CD8-positive, alpha-beta memory T cell (primary cell): ENCODE results near the gene RNF11. TPM values are rescaled to one million over a fixed set of nuclear protein-coding genes. Genes with fewer than 3 reads are reported as not detected.

Experiments used
- CTCF ChIA-PET: fragments of 350-600 bp; sonication (Branson Sonifier 250); formaldehyde crosslinking; loops from one replicate; lab custom pipeline; 2021; ENCODE audit warnings: antibody characterized with exemption; lab: Charles Lee
- POLR2A ChIA-PET: fragments of 350-600 bp; sonication (Branson Sonifier 250); formaldehyde crosslinking; loops from one replicate; lab custom pipeline; 2021; ENCODE audit warnings: antibody characterized with exemption; lab: Charles Lee
- DNase-seq, 5 donors: peaks; one replicate each; pipeline versions ENCODE4 v3.0.0 to v3.0.0-alpha.2; 2020 to 2022; ENCODE audit warnings: mixed read lengths in 1 of 5
- H3K27ac ChIP-seq: one replicate; pipeline ENCODE4 v1.7.0; 2013; ENCODE audit warnings: low read depth, mild to moderate bottlenecking, low read length, moderate library complexity
- H3K27me3 ChIP-seq: 2 replicates; pipeline ENCODE4 v1.7.0; 2013; ENCODE audit warnings: low read length, mild to moderate bottlenecking; ENCODE audit not compliant: insufficient read depth, poor library complexity, severe bottlenecking
- H3K36me3 ChIP-seq: 2 replicates; pipeline ENCODE4 v1.7.0; 2013; ENCODE audit warnings: mild to moderate bottlenecking, low read length, moderate library complexity; ENCODE audit not compliant: insufficient read depth
- H3K4me1 ChIP-seq: 2 replicates; pipeline ENCODE4 v1.7.0; 2013; ENCODE audit warnings: mild to moderate bottlenecking, low read length, moderate library complexity; ENCODE audit not compliant: insufficient read depth
- H3K4me3 ChIP-seq: 2 replicates; pipeline ENCODE4 v1.7.0; 2013; ENCODE audit warnings: mild to moderate bottlenecking, low read length
- H3K9me3 ChIP-seq: 2 replicates; pipeline ENCODE4 v1.7.0; 2013; ENCODE audit warnings: mild to moderate bottlenecking, low read length
- H3K27ac Mint-ChIP-seq, 8 donors: one replicate each; pipeline ENCODE4 v1.8.0; 2020 to 2021; ENCODE audit warnings: mixed read lengths in 8 of 8, mild to moderate bottlenecking in 6 of 8, inconsistent platforms in 3 of 8, moderate library complexity in 3 of 8
- H3K27me3 Mint-ChIP-seq, 2 donors: one replicate each; pipeline ENCODE4 v1.8.0; 2020 to 2021; ENCODE audit warnings: mixed read lengths in 2 of 2, mild to moderate bottlenecking in 1 of 2, moderate library complexity in 1 of 2
- H3K36me3 Mint-ChIP-seq, 3 donors: one replicate each; pipeline ENCODE4 v1.8.0; 2020 to 2021; ENCODE audit warnings: mixed read lengths in 3 of 3, inconsistent platforms in 1 of 3, mild to moderate bottlenecking in 1 of 3
- H3K4me1 Mint-ChIP-seq, 3 donors: one replicate each; pipeline ENCODE4 v1.8.0; 2020 to 2021; ENCODE audit warnings: mixed read lengths in 3 of 3, inconsistent platforms in 1 of 3, mild to moderate bottlenecking in 1 of 3
- H3K4me3 Mint-ChIP-seq, 7 donors: one replicate each; pipeline ENCODE4 v1.8.0; 2020 to 2021; ENCODE audit warnings: mixed read lengths in 7 of 7, mild to moderate bottlenecking in 6 of 7, moderate library complexity in 4 of 7, inconsistent platforms in 2 of 7
- H3K9me3 Mint-ChIP-seq, 5 donors: one replicate each; pipeline ENCODE4 v1.8.0; 2020 to 2022; ENCODE audit warnings: mixed read lengths in 5 of 5, mild to moderate bottlenecking in 3 of 5, moderate library complexity in 2 of 5, inconsistent platforms in 1 of 5
- polyA plus RNA-seq: library from polyadenylated mRNA; unstranded; fragments of 300-500 nt; fragmentation: Illumina TruSeq; gene quantifications from one replicate; pipeline ENCODE4 v1.2.3, GENCODE V29; 2021
- total RNA-seq, 2 experiments: library from RNA; stranded (reverse); gene quantifications; one replicate each; pipeline ENCODE4 v1.2.3, GENCODE V29; 2021

The RNF11 gene
- total and polyA plus RNA-seq, 3 experiments from 2014 or later, result 31.1 to 40.1 (median 37.4) TPM

GRCh38 chr1:51283979-51284378 is 47.9 kb downstream of the RNF11 start:
- peaks cover 1 to 7% (median 5%) of the 10 kb centered on the region in 3 donors for H3K4me1 Mint-ChIP-seq
- CTCF ChIA-PET, result interaction anchor here (1.2 kb wide), 1 partner anchor 13 kb away, joined by 6 read pairs; no protein-coding TSS in a partner anchor

GRCh38 chr1:51284487-51284954 is 48.4 kb downstream of the RNF11 start:
- H3K36me3 Mint-ChIP-seq, result peaks cover 0 to 6% (median 3%) of the 10 kb centered on the region in 3 donors
- no peak overlapping the region for H3K4me3 ChIP-seq
- ChIA-PET CTCF (no interaction called here), POLR2A (no interaction called here)
- no peaks in the 10 kb centered on the region for H3K27me3 ChIP-seq
- no peaks in the 10 kb centered on the region for H3K9me3 ChIP-seq
- H3K27ac Mint-ChIP-seq, result no peak overlapping the region
- no peaks in the 10 kb centered on the region for H3K4me1 ChIP-seq
- no peak overlapping the region for H3K27ac ChIP-seq
- no peaks in the 10 kb centered on the region for H3K9me3 Mint-ChIP-seq
- H3K4me1 Mint-ChIP-seq, result peaks cover 1 to 7% (median 5%) of the 10 kb centered on the region in 3 donors
- H3K27me3 Mint-ChIP-seq, result peaks cover 0 to 3% of the 10 kb centered on the region in 2 donors
- no peak overlapping the region for H3K4me3 Mint-ChIP-seq
- DNase-seq, result no peak
- H3K36me3 ChIP-seq, result no peaks in the 10 kb centered on the region

More at GRCh38 chr1:51283979-51284378, 47.9 kb downstream of the RNF11 start:
- POLR2A ChIA-PET, result no interaction called here
- Histone ChIP-seq H3K36me3 (no peaks in the 10 kb centered on the region), H3K27ac (no peak overlapping the region), H3K4me1 (no peaks in the 10 kb centered on the region), H3K4me3 (no peak overlapping the region), H3K9me3 (no peaks in the 10 kb centered on the region), H3K27me3 (no peaks in the 10 kb centered on the region)
- H3K36me3 Mint-ChIP-seq, result peaks cover 0 to 4% (median 3%) of the 10 kb centered on the region in 3 donors
- no peaks in the 10 kb centered on the region for H3K9me3 Mint-ChIP-seq
- H3K4me3 Mint-ChIP-seq, result no peak overlapping the region
- DNase-seq, result no peak
- peak overlapping the region in 1 of 8 donors; percentile 54 for H3K27ac Mint-ChIP-seq
- peaks cover 0 to 3% of the 10 kb centered on the region in 2 donors for H3K27me3 Mint-ChIP-seq

- no peaks in the 10 kb centered on the region for H3K4me1 ChIP-seq
- Mint-ChIP-seq H3K9me3 (no peaks in the 10 kb centered on the region), H3K36me3 (peaks cover 0 to 6% (median 3%) of the 10 kb centered on the region in 3 donors), H3K27ac (no peak overlapping the region), H3K4me1 (peaks cover 1 to 7% (median 5%) of the 10 kb centered on the region in 3 donors), H3K27me3 (peaks cover 0 to 3% of the 10 kb centered on the region in 2 donors), H3K4me3 (no peak overlapping the region)
- no peak overlapping the region for H3K4me3 ChIP-seq
- H3K9me3 ChIP-seq, result no peaks in the 10 kb centered on the region
- H3K27ac ChIP-seq, result no peak overlapping the region
- ChIA-PET CTCF (interaction anchor here (0.7 kb wide), 2 partner anchors 23 to 50 kb away, joined by 3 to 4 read pairs; no protein-coding TSS in a partner anchor), POLR2A (no interaction called here)
- no peak for DNase-seq
- no peaks in the 10 kb centered on the region for H3K27me3 ChIP-seq
- H3K36me3 ChIP-seq, result no peaks in the 10 kb centered on the region
These were observed 49.0 kb downstream of the RNF11 start for GRCh38 chr1:51285055-51285454.

GRCh38 chr1:51287966-51288365 is 51.9 kb downstream of the RNF11 start:
- H3K36me3 ChIP-seq, result no peaks in the 10 kb centered on the region
- no peak overlapping the region for H3K27ac Mint-ChIP-seq
- H3K4me3 Mint-ChIP-seq, result no peak overlapping the region
- peaks cover 0 to 6% (median 3%) of the 10 kb centered on the region in 3 donors for H3K36me3 Mint-ChIP-seq
- no peaks in the 10 kb centered on the region for H3K9me3 Mint-ChIP-seq
- no peaks in the 10 kb centered on the region for H3K4me1 ChIP-seq
- no peak overlapping the region for H3K4me3 ChIP-seq
- H3K9me3 ChIP-seq, result no peaks in the 10 kb centered on the region
- H3K27ac ChIP-seq, result no peak overlapping the region
- H3K4me1 Mint-ChIP-seq, result peaks cover 1 to 7% (median 5%) of the 10 kb centered on the region in 3 donors
- no peaks in the 10 kb centered on the region for H3K27me3 ChIP-seq
- ChIA-PET CTCF (interaction anchor here (1.2 to 3.3 kb wide), 3 partner anchors 9 to 99 kb away, joined by 3 to 14 read pairs (median 3); no protein-coding TSS in a partner anchor), POLR2A (interaction anchor here (0.6 kb wide), 1 partner anchor 51 kb away, joined by 6 read pairs; no protein-coding TSS in a partner anchor)
- H3K27me3 Mint-ChIP-seq, result no peaks in the 10 kb centered on the region
- DNase-seq, result no peak

GRCh38 chr1:51288578-51288977 is 52.5 kb downstream of the RNF11 start:
- CTCF ChIA-PET, result interaction anchor here (1.2 to 3.3 kb wide), 3 partner anchors 8 to 100 kb away, joined by 3 to 14 read pairs (median 3); no protein-coding TSS in a partner anchor
- Mint-ChIP-seq H3K27ac (no peak overlapping the region), H3K4me3 (no peak overlapping the region), H3K4me1 (peaks cover 1 to 7% (median 5%) of the 10 kb centered on the region in 3 donors), H3K27me3 (no peaks in the 10 kb centered on the region), H3K36me3 (peaks cover 0 to 6% (median 3%) of the 10 kb centered on the region in 3 donors), H3K9me3 (no peaks in the 10 kb centered on the region)
- POLR2A ChIA-PET, result no interaction called here
- H3K27me3 ChIP-seq, result no peaks in the 10 kb centered on the region
- no peak overlapping the region for H3K4me3 ChIP-seq
- no peaks in the 10 kb centered on the region for H3K4me1 ChIP-seq
- H3K9me3 ChIP-seq, result no peaks in the 10 kb centered on the region
- H3K36me3 ChIP-seq, result no peaks in the 10 kb centered on the region
- DNase-seq, result no peak
- H3K27ac ChIP-seq, result no peak overlapping the region

- peak overlapping the region in 1 of 8 donors; percentile 5 for H3K27ac Mint-ChIP-seq
- H3K27ac ChIP-seq, result no peak overlapping the region
- no peak for DNase-seq
- H3K4me1 ChIP-seq, result no peaks in the 10 kb centered on the region
- peaks cover 1 to 5% (median 5%) of the 10 kb centered on the region in 3 donors for H3K4me1 Mint-ChIP-seq
- H3K4me3 ChIP-seq, result no peak overlapping the region
- no peaks in the 10 kb centered on the region for H3K27me3 ChIP-seq
- no peaks in the 10 kb centered on the region for H3K27me3 Mint-ChIP-seq
- H3K36me3 ChIP-seq, result no peaks in the 10 kb centered on the region
- no peaks in the 10 kb centered on the region for H3K9me3 Mint-ChIP-seq
- H3K4me3 Mint-ChIP-seq, result no peak overlapping the region
- no peaks in the 10 kb centered on the region for H3K9me3 ChIP-seq
- ChIA-PET CTCF (no interaction called here), POLR2A (no interaction called here)
- H3K36me3 Mint-ChIP-seq, result peaks cover 0 to 6% (median 0%) of the 10 kb centered on the region in 3 donors
These were observed 53.8 kb downstream of the RNF11 start for GRCh38 chr1:51289676-51290488.

GRCh38 chr1:51290489-51290847 is 54.4 kb downstream of the RNF11 start:
- Histone ChIP-seq H3K36me3 (no peaks in the 10 kb centered on the region), H3K27ac (no peak overlapping the region), H3K4me1 (no peaks in the 10 kb centered on the region), H3K4me3 (no peak overlapping the region), H3K27me3 (no peaks in the 10 kb centered on the region), H3K9me3 (no peaks in the 10 kb centered on the region)
- peaks cover 0 to 6% (median 4%) of the 10 kb centered on the region in 3 donors for H3K4me1 Mint-ChIP-seq
- CTCF ChIA-PET, result no interaction called here
- H3K27ac Mint-ChIP-seq, result no peak overlapping the region
- POLR2A ChIA-PET, result no interaction called here
- no peaks in the 10 kb centered on the region for H3K9me3 Mint-ChIP-seq
- H3K27me3 Mint-ChIP-seq, result no peaks in the 10 kb centered on the region
- H3K4me3 Mint-ChIP-seq, result no peak overlapping the region
- no peak for DNase-seq
- peaks cover 0 to 5% (median 0%) of the 10 kb centered on the region in 3 donors for H3K36me3 Mint-ChIP-seq
